HUES48 (cell line): ENCODE results near the gene KRTAP12-4.
"Not testable (repeated sequence)": the region's sequence is repeated elsewhere in the genome, so short reads cannot be mapped to it uniquely, and the experiment has no call there.

Source experiments
- H3K27ac ChIP-seq: one replicate; pipeline ENCODE4 v1.7.0; 2013; ENCODE audit warnings: low read depth, low read length, inconsistent platforms
- H3K27me3 ChIP-seq: 2 replicates; pipeline ENCODE4 v1.6.1; 2013; ENCODE audit warnings: mild to moderate bottlenecking, low read length; ENCODE audit not compliant: control insufficient read depth, insufficient read depth
- H3K36me3 ChIP-seq: 2 replicates; pipeline ENCODE4 v1.6.1; 2013; ENCODE audit warnings: low read length; ENCODE audit not compliant: control insufficient read depth, insufficient read depth
- H3K4me1 ChIP-seq: 2 replicates; pipeline ENCODE4 v1.6.1; 2013; ENCODE audit warnings: mild to moderate bottlenecking, low read length; ENCODE audit not compliant: control insufficient read depth, insufficient read depth
- H3K4me3 ChIP-seq: 2 replicates; pipeline ENCODE4 v1.5.1; 2013; ENCODE audit warnings: mild to moderate bottlenecking, low read depth, low read length
- H3K9ac ChIP-seq: 2 replicates; pipeline ENCODE4 v1.6.1; 2013; ENCODE audit warnings: mild to moderate bottlenecking, low read depth, low read length, moderate library complexity
- H3K9me3 ChIP-seq: 2 replicates; pipeline ENCODE4 v1.6.1; 2013; ENCODE audit warnings: low read length; ENCODE audit not compliant: control insufficient read depth, insufficient read depth

KRTAP12-4 gene

GRCh38 chr21:44697172-44697810, 42.8 kb upstream of the KRTAP12-4 start, which contains the start of gene KRTAP10-12:
KRTAP10-12 (plus strand) TSS chr21:44697172; CDS start chr21:44697202, 30 bp downstream.
- H3K27me3 ChIP-seq, H3K9me3 ChIP-seq, H3K9ac ChIP-seq, H3K36me3 ChIP-seq, H3K27ac ChIP-seq, H3K4me3 ChIP-seq: not testable (repeated sequence)
- peaks cover 30% of the 10 kb centered on the region for H3K4me1 ChIP-seq

- peaks cover 3% of the 10 kb centered on the region for H3K9me3 ChIP-seq
- no peak overlapping the region for H3K9ac ChIP-seq
- no peak overlapping the region for H3K27ac ChIP-seq
- peaks cover 23% of the 10 kb centered on the region for H3K4me1 ChIP-seq
- H3K36me3 ChIP-seq = no peaks in the 10 kb centered on the region
- no peaks in the 10 kb centered on the region for H3K27me3 ChIP-seq
- H3K4me3 ChIP-seq = no peak overlapping the region
These were observed 42.1 kb upstream of the KRTAP12-4 start for GRCh38 chr21:44696572-44696971.

- H3K36me3 ChIP-seq = no peaks in the 10 kb centered on the region
- H3K27ac ChIP-seq = no peak overlapping the region
- no peaks in the 10 kb centered on the region for H3K27me3 ChIP-seq
- H3K4me1 ChIP-seq = peaks cover 21% of the 10 kb centered on the region
- H3K9ac ChIP-seq = no peak overlapping the region
- peaks cover 3% of the 10 kb centered on the region for H3K9me3 ChIP-seq
- no peak overlapping the region for H3K4me3 ChIP-seq
These were observed 41.2 kb upstream of the KRTAP12-4 start for GRCh38 chr21:44695641-44696040.

GRCh38 chr21:44695184-44695583, 40.7 kb upstream of the KRTAP12-4 start:
- H3K4me3 ChIP-seq = no peak overlapping the region
- no peaks in the 10 kb centered on the region for H3K36me3 ChIP-seq
- peaks cover 3% of the 10 kb centered on the region for H3K9me3 ChIP-seq
- H3K4me1 ChIP-seq = peaks cover 21% of the 10 kb centered on the region
- H3K27me3 ChIP-seq = no peaks in the 10 kb centered on the region
- no peak overlapping the region for H3K27ac ChIP-seq
- H3K9ac ChIP-seq = no peak overlapping the region

GRCh38 chr21:44694776-44695175, 40.3 kb upstream of the KRTAP12-4 start:
- peaks cover 3% of the 10 kb centered on the region for H3K9me3 ChIP-seq
- no peak overlapping the region for H3K27ac ChIP-seq
- no peaks in the 10 kb centered on the region for H3K36me3 ChIP-seq
- H3K9ac ChIP-seq = no peak overlapping the region
- no peaks in the 10 kb centered on the region for H3K27me3 ChIP-seq
- peaks cover 21% of the 10 kb centered on the region for H3K4me1 ChIP-seq
- no peak overlapping the region for H3K4me3 ChIP-seq

GRCh38 chr21:44692798-44693512, 38.5 kb upstream of the KRTAP12-4 start:
- Histone ChIP-seq H3K27me3 (no peaks in the 10 kb centered on the region), H3K9me3 (peaks cover 3% of the 10 kb centered on the region), H3K4me1 (peaks cover 11% of the 10 kb centered on the region), H3K4me3 (no peak overlapping the region), H3K9ac (no peak overlapping the region), H3K27ac (no peak overlapping the region), H3K36me3 (no peaks in the 10 kb centered on the region)

GRCh38 chr21:44691686-44692085, 37.2 kb upstream of the KRTAP12-4 start:
- H3K4me3 ChIP-seq = no peak overlapping the region

GRCh38 chr21:44689740-44690139, 35.3 kb upstream of the KRTAP12-4 start:
- not testable (repeated sequence) for H3K27ac ChIP-seq, H3K4me3 ChIP-seq, H3K27me3 ChIP-seq, H3K9ac ChIP-seq, H3K36me3 ChIP-seq, H3K9me3 ChIP-seq
- H3K4me1 ChIP-seq = peaks cover 17% of the 10 kb centered on the region

More at GRCh38 chr21:44691686-44692085, 37.2 kb upstream of the KRTAP12-4 start:
- H3K36me3 ChIP-seq = no peaks in the 10 kb centered on the region
- H3K9ac ChIP-seq = no peak overlapping the region
- H3K4me1 ChIP-seq = peaks cover 13% of the 10 kb centered on the region
- peaks cover 3% of the 10 kb centered on the region for H3K9me3 ChIP-seq
- H3K27ac ChIP-seq = no peak overlapping the region
- no peaks in the 10 kb centered on the region for H3K27me3 ChIP-seq

GRCh38 chr21:44687671-44688070, 33.2 kb upstream of the KRTAP12-4 start:
- Histone ChIP-seq H3K27me3 (no peaks in the 10 kb centered on the region), H3K9ac (no peak overlapping the region), H3K27ac (no peak overlapping the region), H3K36me3 (no peaks in the 10 kb centered on the region), H3K9me3 (no peaks in the 10 kb centered on the region), H3K4me3 (no peak overlapping the region), H3K4me1 (peaks cover 17% of the 10 kb centered on the region)

GRCh38 chr21:44686843-44687561, 32.5 kb upstream of the KRTAP12-4 start:
- Histone ChIP-seq H3K4me1 (peaks cover 17% of the 10 kb centered on the region), H3K36me3 (no peaks in the 10 kb centered on the region), H3K9me3 (no peaks in the 10 kb centered on the region), H3K27me3 (no peaks in the 10 kb centered on the region), H3K4me3 (no peak overlapping the region), H3K27ac (peak overlapping the region; percentile 64), H3K9ac (no peak overlapping the region)
